ENCODE data around the gene KIAA0753.

The KIAA0753 gene

DNA sequence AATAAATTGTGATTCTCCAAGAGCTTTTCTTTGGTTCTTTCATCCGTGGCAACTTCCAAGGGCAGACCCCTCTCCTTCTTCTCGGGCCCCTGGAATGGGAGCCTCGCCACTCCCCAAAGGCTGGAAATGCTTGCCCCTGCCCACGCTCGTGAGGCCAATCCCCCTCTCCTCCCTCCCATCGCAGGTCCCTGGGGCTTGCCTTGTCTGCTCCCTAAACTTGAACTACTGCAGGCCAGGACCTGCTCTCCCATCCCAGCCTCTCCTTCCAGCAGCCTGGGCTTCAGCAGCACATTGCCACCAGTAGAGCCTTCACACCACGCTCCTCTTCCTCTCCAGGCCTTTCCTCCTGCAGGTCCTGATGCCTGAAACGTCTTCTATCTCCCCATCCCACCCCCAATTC lies 95.2 kb downstream of the KIAA0753 start:
- DNase-seq, result no peak

GRCh38 chr17:6544011-6544370 lies 96.5 kb downstream of the KIAA0753 start:
- DNase-seq, result no peak

GRCh38 chr17:6543079-6544010 lies 97.2 kb downstream of the KIAA0753 start:
- DNase-seq, result no peak

DNA sequence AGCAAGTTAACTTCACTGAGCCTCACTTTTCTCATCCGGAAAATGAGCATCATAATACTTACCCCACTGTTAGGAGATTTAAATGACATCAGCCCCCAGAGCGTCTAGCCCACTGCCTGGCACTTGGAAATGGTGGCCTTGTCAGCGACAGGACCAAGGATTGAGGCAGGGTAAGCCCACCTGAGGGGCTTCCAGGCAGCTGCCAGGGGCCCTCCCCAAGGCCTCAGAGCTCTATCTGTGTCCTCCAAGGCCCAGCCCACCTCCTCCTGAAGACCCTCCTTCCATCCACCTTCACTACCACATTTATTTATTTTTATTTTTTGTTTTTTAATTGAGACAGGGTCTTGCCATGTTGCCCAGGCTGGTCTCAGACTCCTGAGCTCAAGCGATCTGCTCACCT lies 97.9 kb downstream of the KIAA0753 start:
- DNase-seq, result no peak

DNA sequence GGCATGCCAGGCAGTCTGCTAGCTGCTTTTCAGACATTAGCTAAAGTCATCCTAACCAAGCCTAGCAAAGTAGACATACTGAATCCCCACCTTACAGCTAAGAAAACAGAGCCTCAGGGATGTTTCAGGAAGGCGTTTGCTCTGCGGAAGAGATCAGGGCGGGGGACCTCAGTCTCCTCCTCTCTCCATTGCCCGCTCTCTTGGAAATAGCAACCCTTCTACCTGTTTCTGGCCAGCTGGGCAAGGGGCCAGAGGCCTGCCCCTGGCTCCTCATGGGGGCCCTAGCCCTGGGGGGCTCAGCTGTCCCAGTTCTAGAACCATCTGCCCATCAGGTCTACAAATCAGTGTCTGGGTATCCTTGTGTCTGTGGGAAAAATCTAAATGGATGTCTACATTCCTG lies 98.6 kb downstream of the KIAA0753 start:
- no peak for DNase-seq

DNA sequence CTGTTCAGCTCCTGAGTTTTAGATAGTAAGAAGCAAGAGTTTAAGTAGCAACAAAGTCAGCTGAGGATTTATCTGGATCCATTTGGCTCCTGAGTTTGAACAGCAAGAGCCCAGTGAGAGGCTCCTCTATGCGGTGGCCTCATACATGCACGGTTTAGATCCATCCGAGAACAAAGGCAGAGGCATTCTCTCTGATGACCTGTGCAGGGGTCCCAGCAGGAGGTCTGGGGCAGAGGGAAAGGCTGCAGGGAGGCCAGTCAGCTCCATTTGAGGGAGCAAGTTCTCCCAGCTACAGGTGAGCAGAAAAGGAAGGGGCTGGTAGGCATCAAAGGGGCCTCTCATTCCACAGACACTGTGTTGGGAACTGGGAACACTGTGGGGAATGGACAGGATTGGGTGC lies 100.6 kb downstream of the KIAA0753 start:
- DNase-seq, result no peak

- no peak for DNase-seq
Measured at GRCh38 chr17:6536566-6537065, 103.9 kb downstream of the KIAA0753 start.

DNA sequence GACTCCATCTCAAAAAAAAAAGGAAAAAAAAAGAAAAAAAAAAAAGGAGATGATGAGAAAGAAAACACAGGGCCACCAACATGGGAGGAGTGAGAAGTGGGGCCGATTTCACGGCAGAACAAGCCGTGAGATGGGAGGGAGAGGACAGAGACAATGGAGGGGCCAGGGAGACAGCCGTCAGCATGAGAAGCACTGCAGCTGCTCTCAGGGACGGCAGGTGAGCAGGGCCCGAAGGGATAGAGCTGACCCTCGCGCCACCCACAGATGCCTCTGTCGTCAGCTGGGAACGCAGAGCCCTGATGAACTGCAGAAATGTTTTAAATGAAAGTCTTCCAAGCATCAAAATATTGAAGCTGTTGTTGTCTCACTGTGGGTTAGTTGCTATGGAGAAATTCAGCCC lies 104.5 kb downstream of the KIAA0753 start:
- no peak for DNase-seq

DNA sequence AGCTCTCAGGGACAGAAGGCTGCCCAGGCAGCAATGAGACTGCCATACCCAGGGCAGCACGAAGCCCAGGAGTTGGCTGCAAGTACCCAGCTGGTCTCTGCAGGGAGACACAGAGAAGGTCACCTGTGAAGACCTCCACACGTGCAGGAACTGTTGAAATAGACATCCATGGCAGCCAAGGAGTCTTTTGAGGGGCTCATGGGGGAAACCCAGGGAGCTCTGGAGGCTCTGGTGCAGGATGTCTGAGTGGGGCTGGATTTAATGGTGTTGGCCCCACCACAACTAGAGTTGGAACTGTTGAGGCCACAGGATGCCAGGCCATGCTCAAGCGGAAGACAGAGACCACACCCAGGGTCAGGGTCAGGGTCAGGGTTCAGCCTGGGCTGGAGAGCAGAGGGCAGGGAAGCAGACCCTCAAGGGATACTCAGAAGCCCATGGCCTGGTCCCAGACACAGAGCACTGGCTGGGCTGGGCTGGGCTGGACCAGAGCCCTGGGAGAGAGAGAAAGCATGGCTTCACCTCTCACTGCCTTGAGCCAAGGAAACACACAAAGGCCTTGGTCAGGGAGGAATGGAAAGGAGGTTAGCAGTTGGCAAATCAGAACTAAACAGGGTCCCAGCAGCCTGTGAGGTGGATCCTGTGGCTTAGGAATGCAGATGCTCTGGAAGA lies 105.5 kb downstream of the KIAA0753 start:
- DNase-seq, result no peak

DNA sequence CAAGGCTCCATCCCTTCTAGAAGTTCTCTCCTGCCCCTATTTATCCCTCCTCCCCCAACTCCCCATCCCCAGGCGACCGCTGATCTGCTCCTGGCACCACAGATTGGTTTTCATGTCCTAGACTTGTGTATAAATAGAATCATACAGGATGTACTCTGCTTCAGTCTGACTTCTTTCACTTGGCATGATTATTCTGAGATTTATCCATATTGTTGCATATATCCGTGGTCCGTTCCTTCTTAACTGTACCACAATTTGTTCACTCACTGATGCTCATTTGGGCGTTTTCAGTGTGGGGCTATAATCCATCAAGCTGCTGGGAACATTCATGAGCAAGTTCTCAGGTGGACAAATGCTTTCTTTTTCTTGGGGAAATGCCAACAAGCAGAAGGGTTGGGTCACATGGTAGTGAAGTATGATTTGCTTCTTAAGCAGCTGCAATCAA lies 108.0 kb downstream of the KIAA0753 start:
- DNase-seq, result no peak

- no peak for DNase-seq
Measured at GRCh38 chr17:6531575-6531974, 108.9 kb downstream of the KIAA0753 start.

DNA sequence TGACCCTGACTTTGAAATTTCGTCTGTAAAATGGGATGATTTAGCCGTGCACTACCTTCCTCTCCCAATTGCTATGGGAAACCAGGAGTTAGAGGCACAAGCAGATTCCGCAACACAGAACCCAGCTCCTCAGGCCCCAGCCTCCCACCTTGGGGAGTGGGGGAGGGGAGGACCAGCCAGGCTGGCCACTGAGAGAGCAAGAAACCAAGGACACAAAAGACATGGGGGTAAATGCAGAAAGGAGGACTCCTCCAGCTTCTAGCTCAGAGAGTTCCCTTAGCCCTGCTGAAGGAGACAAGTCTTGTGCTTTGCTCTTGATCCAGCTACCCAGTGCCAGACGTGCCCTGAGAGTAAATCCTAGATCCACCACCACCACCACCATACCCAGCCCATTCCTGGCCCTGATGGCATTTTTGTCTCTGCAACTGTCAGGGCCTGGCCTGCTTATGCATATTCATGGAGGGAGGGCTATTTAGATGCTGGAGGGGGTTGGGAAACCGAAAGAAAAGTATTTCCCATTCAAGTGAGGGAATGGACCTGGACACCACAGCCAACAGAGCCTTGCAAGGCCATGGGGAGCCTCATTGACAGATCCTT lies 110.1 kb downstream of the KIAA0753 start:
- DNase-seq, result no peak

GRCh38 chr17:6528557-6528956 lies 112.0 kb downstream of the KIAA0753 start:
- no peak for DNase-seq
